HepG2 (cell line): ENCODE measurements around the gene RNGTT. TPM values are rescaled to one million over a fixed set of nuclear protein-coding genes. Genes with fewer than 3 reads are reported as not detected.
A peak's percentile ranks its signal among the peaks of the same experiment; 100 is the strongest.

Experiments
- ATAC-seq: fragments of 200-7000 bp; cut with Tn5 transposase; 3 replicates; pipeline ENCODE4 v1.9.1; 2020; ENCODE audit warnings: mild to moderate bottlenecking, moderate library complexity
- BruUV-seq: library from RNA; stranded (reverse); fragments of 400-500 nt; replicated peaks from 2 replicates; lab custom pipeline; 2021; lab: Mats Ljungman, UMichigan
- CTCF ChIA-PET: fragments of 300-600 bp; formaldehyde crosslinking; extraction: SDS; loops from one replicate; lab custom pipeline; 2021; ENCODE audit warnings: low total read pairs, inconsistent platforms, low intra/inter-chr PET ratio; lab: Yijun Ruan, JAX
- POLR2A ChIA-PET: fragments of 350-600 bp; sonication (Branson Sonifier 250); formaldehyde crosslinking; loops from one replicate; lab custom pipeline; 2020; ENCODE audit warnings: antibody characterized with exemption, inconsistent platforms; lab: Yijun Ruan, JAX
- DNase-seq: peaks from one replicate; pipeline ENCODE4 v3.0.0-alpha.2; 2015; ENCODE audit warnings: low spot score
- FAIRE-seq: peaks from 3 replicates; lab custom pipeline; 2011; peaks lifted over from hg19 to GRCh38; lab: Jason Lieb, UNC
- H2AFZ ChIP-seq: one replicate; pipeline ENCODE4 v1.6.1; 2011; ENCODE audit warnings: low read length, inconsistent platforms
- H3K27ac ChIP-seq: fragments of 300-600 bp; 3 replicates; pipeline ENCODE4 v1.8.0; 2011; ENCODE audit warnings: mixed run types, mild to moderate bottlenecking, mixed read lengths, low read length, inconsistent platforms; ENCODE audit not compliant: insufficient read depth; ENCODE audit errors: extremely low read length
- H3K27me3 ChIP-seq, 2 experiments: fragments of 200-600 bp in 1 of 2; 2 replicates in 1 of 2; 3 replicates in 1 of 2; pipeline versions ENCODE4 v1.6.0 to v1.8.0; 2011; ENCODE audit warnings: low read length in 2 of 2, mild to moderate bottlenecking in 2 of 2, moderate library complexity in 2 of 2, inconsistent platforms in 1 of 2; ENCODE audit not compliant: insufficient read depth in 2 of 2, control insufficient read depth in 1 of 2
- H3K36me3 ChIP-seq, 2 experiments: fragments of 200-600 bp in 1 of 2; replicated peaks in 1 of 2; 2 replicates in 1 of 2; 3 replicates in 1 of 2; pipeline versions ENCODE4 v1.5.1 to v1.8.0; 2011; ENCODE audit warnings: low read length in 2 of 2, inconsistent platforms in 1 of 2; ENCODE audit not compliant: insufficient read depth in 2 of 2, control insufficient read depth in 1 of 2
- H3K4me1 ChIP-seq: 2 replicates; pipeline ENCODE4 v1.5.1; 2012; ENCODE audit warnings: low read length, inconsistent platforms; ENCODE audit not compliant: insufficient read depth
- H3K4me2 ChIP-seq: 2 replicates; pipeline ENCODE4 v1.6.0; 2011; ENCODE audit warnings: low read depth, low read length, inconsistent platforms
- H3K4me3 ChIP-seq, 3 experiments: fragments of 200-600 bp in 1 of 3; sonication (generic), shearing (Covaris generic) in 1 of 3; replicated peaks in 1 of 3; 2 replicates each; pipeline ENCODE4 v1.5.1; 2011 to 2016; ENCODE audit warnings: low read length in 3 of 3, inconsistent platforms in 2 of 3, low read depth in 2 of 3, mild to moderate bottlenecking in 2 of 3, control low read depth in 1 of 3, mixed read lengths in 1 of 3; ENCODE audit not compliant: insufficient read depth in 1 of 3
- H3K79me2 ChIP-seq: one replicate; pipeline ENCODE4 v1.6.1; 2011; ENCODE audit warnings: low read length, inconsistent platforms; ENCODE audit not compliant: insufficient read depth
- H3K9ac ChIP-seq: 2 replicates; pipeline ENCODE4 v1.6.0; 2011; ENCODE audit warnings: mild to moderate bottlenecking, low read depth, low read length, inconsistent platforms; ENCODE audit not compliant: insufficient read depth
- H3K9me3 ChIP-seq: 2 replicates; pipeline ENCODE4 v1.5.1; 2012; ENCODE audit warnings: mild to moderate bottlenecking, low read length
- H4K20me1 ChIP-seq: 2 replicates; pipeline ENCODE4 v1.6.0; 2011; ENCODE audit warnings: inconsistent platforms, mild to moderate bottlenecking, low read length, moderate library complexity; ENCODE audit not compliant: insufficient read depth
- CEBPZ ChIP-seq: IDR thresholded peaks from 2 replicates; pipeline ENCODE4 v1.6.1; 2012; ENCODE audit warnings: low read length, improper control_type of control experiment
- ETV5 ChIP-seq: IDR thresholded peaks from 2 replicates; pipeline ENCODE4 v1.6.1; 2018; ENCODE audit warnings: missing biosample characterization, missing genetic modification reagents, inconsistent platforms, borderline replicate concordance
- FOXP4 ChIP-seq: sonication (generic); formaldehyde crosslinking; IDR thresholded peaks from 2 replicates; pipeline ENCODE4 v1.4.0; 2020; ENCODE audit warnings: missing genetic modification reagents
- GLI4 ChIP-seq: sonication (generic); formaldehyde crosslinking; IDR thresholded peaks from 2 replicates; pipeline ENCODE4 v1.5.1; 2020; ENCODE audit warnings: missing genetic modification reagents, mild to moderate bottlenecking, moderate library complexity, borderline replicate concordance
- KDM5B ChIP-seq: sonication (generic); formaldehyde crosslinking; IDR thresholded peaks from 2 replicates; pipeline ENCODE4 v1.4.0; 2020; ENCODE audit warnings: missing genetic modification reagents, mild to moderate bottlenecking, borderline replicate concordance
- MEIS1 ChIP-seq: sonication (generic); formaldehyde crosslinking; IDR thresholded peaks from 2 replicates; pipeline ENCODE4 v1.9.0; 2021; ENCODE audit warnings: mild to moderate bottlenecking, missing genetic modification reagents, moderate library complexity, borderline replicate concordance
- TCF7L2 ChIP-seq: IDR thresholded peaks from 2 replicates; pipeline ENCODE4 v1.6.1; 2011; ENCODE audit warnings: mild to moderate bottlenecking, low read depth, low read length, moderate library complexity
- XRCC5 ChIP-seq: fragments of 200-400 bp; formaldehyde crosslinking; optimal IDR thresholded peaks from 2 replicates; pipeline ENCODE3; 2017; ENCODE audit warnings: mild to moderate bottlenecking, low read length
- ZBTB37 ChIP-seq: sonication (generic); formaldehyde crosslinking; IDR thresholded peaks from 2 replicates; pipeline ENCODE4 v1.4.0; 2020; ENCODE audit warnings: mild to moderate bottlenecking, missing genetic modification reagents
- ZNF282 ChIP-seq: fragments of 450-650 bp; IDR thresholded peaks from 2 replicates; pipeline ENCODE4 v1.6.1; 2018; ENCODE audit not compliant: partially characterized antibody
- ZNF552 ChIP-seq: sonication (generic); formaldehyde crosslinking; IDR thresholded peaks from 2 replicates; pipeline ENCODE4 v1.9.0; 2022; ENCODE audit warnings: missing genetic modification reagents, mild to moderate bottlenecking, borderline replicate concordance
- ZNF7 ChIP-seq: IDR thresholded peaks from 2 replicates; pipeline ENCODE4 v1.6.1; 2016; ENCODE audit warnings: missing biosample characterization, missing genetic modification reagents
- ZNF749 ChIP-seq: sonication (generic); formaldehyde crosslinking; IDR thresholded peaks from 2 replicates; pipeline ENCODE4 v1.8.0; 2022; ENCODE audit warnings: mild to moderate bottlenecking, missing genetic modification reagents, moderate library complexity, borderline replicate concordance
- ZNF790 ChIP-seq: sonication (generic); formaldehyde crosslinking; IDR thresholded peaks from 2 replicates; pipeline ENCODE4 v1.8.0; 2022; ENCODE audit warnings: missing genetic modification reagents, mild to moderate bottlenecking, borderline replicate concordance
- ZNF83 ChIP-seq: sonication (generic); formaldehyde crosslinking; IDR thresholded peaks from 2 replicates; pipeline ENCODE4 v1.4.0; 2020; ENCODE audit warnings: missing genetic modification reagents, mild to moderate bottlenecking, borderline replicate concordance
- WGBS: methylation state at CpG from one replicate; pipeline ENCODE4 v1.1.6; 2017; ENCODE audit warnings: low lambda C conversion rate; 5-methylcytosine and 5-hydroxymethylcytosine counted together
- in situ Hi-C: cut with HindIII; loops from 2 replicates; pipeline ENCODE4 v1.10.0; 2017; ENCODE audit warnings: low pct_unique_long_range_greater_than_20kb; ENCODE audit not compliant: extremely low pct_ligation_motif_present
- intact Hi-C: fragments of 100-400 bp; cut with micrococcal nuclease; formaldehyde crosslinking; loops from one replicate; pipeline ENCODE4 v1.10.0; 2022; ENCODE audit not compliant: unreplicated experiment
- polyA plus RNA-seq, 8 experiments: library from polyadenylated mRNA; depleted of rRNA in 3 of 8; stranded (reverse) in 7 of 8; unstranded in 1 of 8; fragments of >200 nt; fragmentation: Illumina TruSeq in 4 of 8; extraction: Trizol in 4 of 8; gene quantifications; 2 replicates each; pipeline versions ENCODE4 v1.2.1 to v1.2.3, GENCODE V29; 2011 to 2016; ENCODE audit warnings: low read depth in 4 of 8, missing spikeins in 1 of 8, mixed read lengths in 1 of 8; ENCODE audit not compliant: insufficient read depth in 1 of 8
- total RNA-seq, 5 experiments: library from RNA; depleted of rRNA; stranded (reverse); fragments of >200 nt; fragmentation: Illumina TruSeq; extraction: Trizol; gene quantifications; 2 replicates each; pipeline ENCODE4 v1.2.3, GENCODE V29; 2016; ENCODE audit warnings: low read depth in 1 of 5
- TF ChIP-seq, protein P1 (sequence below): sonication (generic); formaldehyde crosslinking; IDR thresholded peaks from 2 replicates; pipeline ENCODE4 v1.4.0; 2020; ENCODE audit warnings: mild to moderate bottlenecking, missing genetic modification reagents

Gene RNGTT
- total and polyA plus RNA-seq, 2 of the 13 experiments (the other 11 are each of a cell fraction or from before 2014, with no cell fraction given): 6.0 to 22.6 TPM

DNA sequence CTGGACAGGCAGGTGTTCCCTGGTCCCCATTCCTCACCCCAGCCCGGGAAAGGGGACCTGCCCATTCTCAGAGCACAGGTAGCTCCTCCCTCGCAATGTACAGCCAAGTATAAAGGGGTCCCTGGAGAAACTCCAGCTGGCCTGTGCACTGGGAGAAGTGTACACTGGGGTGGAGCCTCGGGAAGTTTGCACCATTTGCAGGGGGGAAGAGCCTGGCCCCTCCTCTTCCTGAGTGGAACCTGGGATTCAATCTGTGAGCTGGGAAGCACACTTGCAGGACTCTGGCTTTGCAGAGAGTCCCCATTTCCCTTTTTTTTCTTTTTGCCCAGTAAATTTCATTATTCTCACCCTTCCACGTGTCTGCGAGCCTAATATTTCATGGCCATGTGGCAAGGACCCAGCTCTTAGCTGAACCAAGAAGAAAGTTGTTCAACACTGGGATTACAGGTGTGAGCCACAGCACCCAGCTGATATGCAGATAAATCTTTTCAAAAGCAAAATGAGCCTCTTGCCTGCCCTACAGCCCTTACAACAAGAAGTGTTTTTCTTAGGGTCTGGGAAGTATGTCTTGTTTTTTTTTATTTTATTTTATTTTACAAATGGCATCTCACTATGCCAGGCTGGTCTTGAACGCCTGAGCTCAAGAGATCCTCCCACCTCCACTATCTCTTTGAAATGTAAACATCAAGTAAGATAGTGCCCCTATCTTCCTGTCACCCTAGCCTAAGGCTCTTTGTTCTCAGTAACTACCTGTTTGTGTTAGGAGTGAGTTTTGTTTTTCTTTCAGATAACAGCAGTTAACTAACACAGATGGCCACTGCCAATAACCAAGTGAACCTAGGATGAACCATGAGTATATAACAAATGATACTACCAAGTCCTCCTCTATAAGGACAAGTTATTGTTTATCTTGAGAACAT lies 9.3 kb upstream of the RNGTT start:
- H3K27ac ChIP-seq: peak overlapping the region; percentile 14
- H3K9ac ChIP-seq: no peak overlapping the region
- no peaks in the 10 kb centered on the region for H3K36me3 ChIP-seq
- no peaks in the 10 kb centered on the region for H4K20me1 ChIP-seq
- 12% methylated on average over 5 of the region's 6 CpGs for WGBS
- no TSS peak for BruUV-seq
- DNase-seq: peak; percentile 88
- no peaks in the 10 kb centered on the region for H3K27me3 ChIP-seq
- CTCF ChIA-PET: no interaction called here
- H3K4me1 ChIP-seq: peaks cover 89% of the 10 kb centered on the region
- H3K9me3 ChIP-seq: no peaks in the 10 kb centered on the region
- POLR2A ChIA-PET: interaction anchor here (1.0 to 2.8 kb wide), 7 partner anchors 8 to 173 kb away, joined by 3 to 19 read pairs (median 4); partner anchors contain the start of genes PM20D2, PNRC1 and RNGTT
- in situ Hi-C loops (no loop called here), intact Hi-C loops (no loop called here)
- no peaks in the 10 kb centered on the region for H3K79me2 ChIP-seq
- H2AFZ ChIP-seq: no peak overlapping the region
- FAIRE-seq: peak; percentile 91
- no peak overlapping the region; a peak in 1 of 6 replicates for H3K4me3 ChIP-seq
- ATAC-seq: peak; percentile 89
- H3K4me2 ChIP-seq: peak overlapping the region; percentile 64
- TF ChIP-seq TCF7L2 (peak; percentile 68), ZNF790 (CRISPR knock-in tag) (no peak), ZNF7 (CRISPR knock-in tag) (no peak), MEIS1 (CRISPR knock-in tag) (peak; percentile 71; the same call in 1 of the 2 replicates), KDM5B (CRISPR knock-in tag) (no peak), GLI4 (CRISPR knock-in tag) (no peak), CEBPZ (no peak), ZNF282 (no peak), ZNF749 (CRISPR knock-in tag) (no peak), ZBTB37 (CRISPR knock-in tag) (no peak), ZNF552 (CRISPR knock-in tag) (no peak), XRCC5 (no peak), FOXP4 (CRISPR knock-in tag) (peak; percentile 96), ZNF83 (no peak), ETV5 (CRISPR knock-in tag) (peak; percentile 91)
- TF ChIP-seq, protein P1, sequence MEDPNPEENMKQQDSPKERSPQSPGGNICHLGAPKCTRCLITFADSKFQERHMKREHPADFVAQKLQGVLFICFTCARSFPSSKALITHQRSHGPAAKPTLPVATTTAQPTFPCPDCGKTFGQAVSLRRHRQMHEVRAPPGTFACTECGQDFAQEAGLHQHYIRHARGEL (CRISPR knock-in tag): no peak
